Right lobe of liver (tissue), 6 donors: ENCODE data around the gene EPN1. TPM values are rescaled to one million over a fixed set of nuclear protein-coding genes. Genes with fewer than 3 reads are reported as not detected.
"Not testable (repeated sequence)": the region's sequence is repeated elsewhere in the genome, so short reads cannot be mapped to it uniquely, and the experiment has no call there.

ENCODE experiments used
- ATAC-seq, 4 donors: fragments of 200-7000 bp; cut with Tn5 transposase; one replicate each; pipeline ENCODE4 v1.9.1; 2020; ENCODE audit warnings: mild to moderate bottlenecking in 4 of 4, moderate library complexity in 4 of 4
- DNase-seq, 3 donors: peaks; one replicate each; pipeline ENCODE4 v3.0.0-alpha.2; 2020
- H3K27ac ChIP-seq, 3 donors: fragments of 200-600 bp; one replicate each; pipeline ENCODE4 v1.8.0; 2022
- H3K27me3 ChIP-seq, 2 donors: fragments of 200-600 bp; one replicate each; pipeline ENCODE4 v1.8.0; 2022
- H3K36me3 ChIP-seq, 4 donors: fragments of 200-600 bp; sonication (generic) in 1 of 4; one replicate each; pipeline versions ENCODE4 v1.5.1 to v1.8.0; 2017 to 2022; ENCODE audit warnings: control low read depth in 1 of 4
- H3K4me1 ChIP-seq, 4 donors: fragments of 200-600 bp; sonication (generic) in 1 of 4; one replicate each; pipeline versions ENCODE4 v1.5.1 to v1.8.0; 2017 to 2022; ENCODE audit warnings: control low read depth in 1 of 4
- H3K4me3 ChIP-seq, 3 donors: fragments of 200-600 bp; one replicate each; pipeline ENCODE4 v1.8.0; 2022
- H3K9me3 ChIP-seq, 4 donors: fragments of 200-600 bp; sonication (generic) in 1 of 4; one replicate each; pipeline versions ENCODE4 v1.5.1 to v1.8.0; 2017 to 2022; ENCODE audit warnings: control low read depth in 1 of 4
- CTCF ChIP-seq, 4 donors: fragments of 200-600 bp in 3 of 4; fragments of 450-650 bp in 1 of 4; IDR thresholded peaks; one replicate each; pipeline versions ENCODE4 v1.5.1 to v1.8.0; 2016 to 2022; ENCODE audit warnings: antibody characterized with exemption in 4 of 4, mild to moderate bottlenecking in 2 of 4
- POLR2A ChIP-seq: fragments of 450-650 bp; IDR thresholded peaks from one replicate; pipeline ENCODE4 v1.6.1; 2017; ENCODE audit warnings: antibody characterized with exemption, mild to moderate bottlenecking
- WGBS: methylation state at CpG from one replicate; pipeline ENCODE4 v1.1.6; 2018; ENCODE audit warnings: low coverage, low lambda C conversion rate; ENCODE audit not compliant: insufficient coverage; ENCODE audit errors: missing lambda C conversion rate; 5-methylcytosine and 5-hydroxymethylcytosine counted together
- intact Hi-C, 2 donors: fragments of 100-400 bp; cut with DNase I; formaldehyde crosslinking; loops; one replicate each; pipeline versions ENCODE4 v1.11.2 to v1.14.1; 2022
- total RNA-seq, 6 experiments: library from RNA; depleted of rRNA in 2 of 6; stranded (reverse); fragments of >200 nt in 2 of 6; fragmentation: NEBNext Ultra II Directional in 3 of 6; extraction: Animal tissue kit (Norgen Biotek cat#: 25700) in 3 of 6; gene quantifications; one replicate each; pipeline versions ENCODE4 v1.1.0 to v1.2.4, GENCODE V29; 2016 to 2023
- donor health status: DM: no; HTN: yes; CAD: no.
- donor health status: DM: no; HTN: no; CAD: no.
- donor health status: DM: no; HTN: no; CAD: no.
- donor health status: DM: no; HTN: yes; CAD: no.
- donor health status: DM: no; HTN: yes; CAD: no.

EPN1 gene
- total RNA-seq, 6 experiments from 2014 or later: 88.9 to 162 (median 107) TPM

GRCh38 chr19:55723491-55723890 is 48.5 kb downstream of the EPN1 start:
- no peak for ATAC-seq
- no peaks in the 10 kb centered on the region for H3K36me3 ChIP-seq
- TF ChIP-seq POLR2A (no peak), CTCF (IDR thresholded peaks at IDR 0.05) (no peak)
- 90% methylated on average over 3 of the region's 8 CpGs for WGBS
- no peak overlapping the region for H3K4me3 ChIP-seq
- DNase-seq: no peak
- no peaks in the 10 kb centered on the region for H3K27me3 ChIP-seq
- intact Hi-C loops: no loop called here
- H3K4me1 ChIP-seq: no peaks in the 10 kb centered on the region
- H3K9me3 ChIP-seq: no peaks in the 10 kb centered on the region
- H3K27ac ChIP-seq: no peak overlapping the region

GRCh38 chr19:55730378-55730777 is 55.4 kb downstream of the EPN1 start:
- H3K27me3 ChIP-seq, H3K27ac ChIP-seq, intact Hi-C loops, H3K36me3 ChIP-seq, ATAC-seq, DNase-seq, H3K9me3 ChIP-seq, H3K4me3 ChIP-seq, H3K4me1 ChIP-seq: not testable (repeated sequence)
- 57% methylated on average over 2 of the region's 2 CpGs for WGBS

GRCh38 chr19:55738302-55738701 is 63.3 kb downstream of the EPN1 start, which contains the start of gene NLRP9:
TSS of gene NLRP9 (minus strand) at chr19:55738402. CDS start at chr19:55738374, 28 bp downstream.
- Histone ChIP-seq H3K36me3 (no peaks in the 10 kb centered on the region), H3K27ac (no peak within 1 kb of the TSS), H3K9me3 (no peaks in the 10 kb centered on the region), H3K27me3 (no peaks in the 10 kb centered on the region), H3K4me3 (no peak within 1 kb of the TSS), H3K4me1 (no peaks in the 10 kb centered on the region)
- DNase-seq: no peak
- intact Hi-C loops: no loop called here
- no peak for ATAC-seq
- no peak for TF ChIP-seq CTCF (IDR thresholded peaks at IDR 0.05)
- no peak for TF ChIP-seq POLR2A
- 71% methylated on average over 3 of the region's 3 CpGs for WGBS

- Histone ChIP-seq H3K36me3 (no peaks in the 10 kb centered on the region), H3K4me3 (no peak overlapping the region), H3K27me3 (no peaks in the 10 kb centered on the region), H3K27ac (no peak overlapping the region), H3K4me1 (peaks cover 0 to 9% (median 0%) of the 10 kb centered on the region in 4 donors), H3K9me3 (no peaks in the 10 kb centered on the region)
- ATAC-seq (no peak), DNase-seq (no peak)
- WGBS: 67% methylated on average over 6 of the region's 6 CpGs
- intact Hi-C loops: no loop called here
- TF ChIP-seq CTCF (IDR thresholded peaks at IDR 0.05): no peak
- TF ChIP-seq POLR2A: no peak
Observed at GRCh38 chr19:55750715-55751114, 75.7 kb downstream of the EPN1 start.

- 13% methylated on average over 3 of the region's 3 CpGs for WGBS
- Histone ChIP-seq H3K27me3 (no peaks in the 10 kb centered on the region), H3K9me3 (no peaks in the 10 kb centered on the region), H3K36me3 (no peaks in the 10 kb centered on the region), H3K27ac (no peak overlapping the region), H3K4me3 (no peak overlapping the region), H3K4me1 (peaks cover 0 to 9% (median 0%) of the 10 kb centered on the region in 4 donors)
- TF ChIP-seq CTCF (IDR thresholded peaks at IDR 0.05): no peak
- TF ChIP-seq POLR2A: no peak
- DNase-seq (peak in 2 of 3 donors; percentile 47 to 81), ATAC-seq (peak; percentile 90 to 99 (median 98))
- intact Hi-C loops: no loop called here
Observed at GRCh38 chr19:55753401-55753800, 78.4 kb downstream of the EPN1 start.

GRCh38 chr19:55756808-55757207 is 81.8 kb downstream of the EPN1 start:
- H3K4me1 ChIP-seq, H3K36me3 ChIP-seq, H3K27ac ChIP-seq, H3K27me3 ChIP-seq, intact Hi-C loops, ATAC-seq, H3K9me3 ChIP-seq, H3K4me3 ChIP-seq, DNase-seq: not testable (repeated sequence)
- WGBS: 67% methylated on average over 4 of the region's 4 CpGs

- H3K9me3 ChIP-seq, DNase-seq, intact Hi-C loops, H3K4me3 ChIP-seq, H3K27ac ChIP-seq, H3K27me3 ChIP-seq, ATAC-seq, H3K4me1 ChIP-seq, H3K36me3 ChIP-seq: not testable (repeated sequence)
- WGBS: 66% methylated on average over 3 of the region's 3 CpGs
Observed at GRCh38 chr19:55758797-55759196, 83.8 kb downstream of the EPN1 start, which contains the start of gene RFPL4A. TSS of gene RFPL4A (plus strand) at chr19:55759097. CDS start at chr19:55761801, 2,704 bp downstream.
